GM20000 (cell line): ENCODE measurements around the gene PKP1.

ENCODE experiments used
- DNase-seq: peaks from one replicate; pipeline ENCODE4 v3.0.0; 2012; ENCODE audit warnings: low spot score
- TF ChIP-seq, protein P1 (sequence below): IDR thresholded peaks from 2 replicates; pipeline ENCODE4 v1.5.1; 2012; ENCODE audit warnings: mild to moderate bottlenecking, control low read depth; ENCODE audit errors: extremely low read depth, missing control alignments

The PKP1 gene

DNA sequence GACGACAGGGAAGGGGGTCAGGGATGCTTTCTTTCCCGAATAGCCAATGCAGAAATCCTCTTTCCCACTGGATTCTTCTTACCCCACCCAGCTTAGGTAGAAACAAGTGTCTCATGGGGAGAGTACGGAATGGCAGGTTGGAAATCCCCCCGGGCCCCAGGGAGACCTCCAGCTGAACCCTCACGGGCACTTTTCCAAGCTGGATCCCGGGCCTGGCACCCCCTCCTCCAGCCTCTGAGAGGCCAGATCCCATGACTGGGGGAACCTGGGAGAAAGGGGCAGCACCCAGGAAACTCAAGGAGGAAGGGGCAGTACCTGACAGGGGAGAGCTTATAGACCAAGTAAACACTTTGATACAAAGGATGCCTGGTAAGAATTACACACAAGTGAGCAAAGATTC lies 1.3 kb downstream of the PKP1 start:
- TF ChIP-seq, protein P1, sequence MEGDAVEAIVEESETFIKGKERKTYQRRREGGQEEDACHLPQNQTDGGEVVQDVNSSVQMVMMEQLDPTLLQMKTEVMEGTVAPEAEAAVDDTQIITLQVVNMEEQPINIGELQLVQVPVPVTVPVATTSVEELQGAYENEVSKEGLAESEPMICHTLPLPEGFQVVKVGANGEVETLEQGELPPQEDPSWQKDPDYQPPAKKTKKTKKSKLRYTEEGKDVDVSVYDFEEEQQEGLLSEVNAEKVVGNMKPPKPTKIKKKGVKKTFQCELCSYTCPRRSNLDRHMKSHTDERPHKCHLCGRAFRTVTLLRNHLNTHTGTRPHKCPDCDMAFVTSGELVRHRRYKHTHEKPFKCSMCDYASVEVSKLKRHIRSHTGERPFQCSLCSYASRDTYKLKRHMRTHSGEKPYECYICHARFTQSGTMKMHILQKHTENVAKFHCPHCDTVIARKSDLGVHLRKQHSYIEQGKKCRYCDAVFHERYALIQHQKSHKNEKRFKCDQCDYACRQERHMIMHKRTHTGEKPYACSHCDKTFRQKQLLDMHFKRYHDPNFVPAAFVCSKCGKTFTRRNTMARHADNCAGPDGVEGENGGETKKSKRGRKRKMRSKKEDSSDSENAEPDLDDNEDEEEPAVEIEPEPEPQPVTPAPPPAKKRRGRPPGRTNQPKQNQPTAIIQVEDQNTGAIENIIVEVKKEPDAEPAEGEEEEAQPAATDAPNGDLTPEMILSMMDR, result no peak
- no peak for DNase-seq

DNA sequence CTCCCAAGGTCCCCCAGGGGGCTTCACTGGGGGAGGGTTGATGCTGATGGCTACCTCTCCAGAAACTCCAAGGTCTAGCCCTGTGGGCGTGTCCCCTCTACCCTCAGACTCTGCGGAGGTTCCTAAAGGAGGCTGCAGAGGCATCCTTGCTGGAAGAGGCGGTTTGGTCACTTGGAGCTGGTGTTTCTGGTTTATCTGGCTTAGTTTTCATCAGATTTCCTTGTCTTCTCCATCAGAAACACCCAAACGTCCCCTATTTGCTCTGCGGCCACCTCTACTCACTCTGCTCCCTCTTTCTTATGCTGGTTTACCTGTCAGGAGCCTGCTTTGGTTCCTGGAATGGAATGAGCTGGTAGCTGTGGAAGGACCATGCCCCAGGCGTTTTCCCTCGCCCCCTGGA lies 2.5 kb downstream of the PKP1 start:
- no peak for DNase-seq
- TF ChIP-seq, protein P1, result no peak

DNA sequence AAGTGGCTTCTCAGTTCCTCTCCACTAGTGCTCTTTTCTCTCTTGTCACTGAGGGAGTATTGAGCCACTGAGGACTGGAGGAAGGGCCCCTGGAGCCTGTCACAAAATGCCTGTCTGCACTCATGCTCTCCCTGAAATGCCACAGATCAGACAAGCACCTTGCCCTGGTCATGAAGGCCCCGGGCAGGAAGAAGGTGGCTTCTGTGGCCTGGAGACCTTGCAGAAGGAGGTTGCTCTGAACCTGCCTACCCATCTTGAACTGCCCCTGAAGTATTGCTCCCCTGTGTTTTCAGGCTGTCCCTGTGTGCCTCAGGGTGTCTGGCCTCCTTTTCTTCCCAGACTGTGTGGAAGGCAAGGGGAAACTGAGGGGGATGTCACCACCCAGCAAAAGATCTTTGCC lies 3.1 kb downstream of the PKP1 start:
- DNase-seq, result no peak
- TF ChIP-seq, protein P1, result no peak

DNA sequence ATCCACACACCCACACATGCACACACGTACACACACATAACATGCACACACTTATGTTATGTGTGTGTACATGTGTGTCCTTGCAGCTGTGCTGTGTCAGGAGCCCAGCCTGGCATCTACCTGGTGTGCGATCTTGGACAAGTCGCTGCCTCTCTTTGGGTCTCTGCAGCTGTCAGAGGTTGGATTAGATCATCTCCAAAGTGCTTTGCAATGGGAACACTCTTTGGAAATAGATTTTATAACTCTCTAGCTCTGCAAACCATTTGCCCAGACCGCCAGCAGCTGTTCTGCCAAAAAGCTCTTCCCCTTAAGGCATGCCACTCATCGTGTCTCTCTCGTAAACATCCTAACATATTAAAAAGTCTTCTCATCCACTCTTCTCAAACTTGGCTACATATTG lies 4.7 kb downstream of the PKP1 start:
- TF ChIP-seq, protein P1, result no peak
- DNase-seq, result no peak

DNA sequence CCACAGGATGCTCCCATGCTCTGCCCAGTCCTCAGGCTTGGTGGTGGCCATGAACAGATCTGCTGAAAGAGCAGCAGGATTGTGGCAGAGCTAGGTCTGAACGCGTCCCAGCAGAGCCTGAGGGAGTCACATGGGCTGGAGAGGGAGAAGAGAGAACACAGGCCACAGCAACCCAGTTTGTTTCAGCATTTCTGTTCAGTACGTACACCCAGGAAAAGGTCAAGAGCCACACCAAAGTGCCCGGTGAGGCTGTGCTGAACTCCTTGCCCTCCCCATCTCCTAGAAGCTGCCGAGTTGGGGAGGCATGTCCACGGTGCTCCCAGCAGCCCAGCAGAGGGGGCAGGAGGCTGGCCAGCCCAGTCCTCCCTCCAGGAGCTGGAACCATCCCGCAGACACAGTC lies 5.5 kb downstream of the PKP1 start:
- no peak for DNase-seq
- TF ChIP-seq, protein P1, result no peak

DNA sequence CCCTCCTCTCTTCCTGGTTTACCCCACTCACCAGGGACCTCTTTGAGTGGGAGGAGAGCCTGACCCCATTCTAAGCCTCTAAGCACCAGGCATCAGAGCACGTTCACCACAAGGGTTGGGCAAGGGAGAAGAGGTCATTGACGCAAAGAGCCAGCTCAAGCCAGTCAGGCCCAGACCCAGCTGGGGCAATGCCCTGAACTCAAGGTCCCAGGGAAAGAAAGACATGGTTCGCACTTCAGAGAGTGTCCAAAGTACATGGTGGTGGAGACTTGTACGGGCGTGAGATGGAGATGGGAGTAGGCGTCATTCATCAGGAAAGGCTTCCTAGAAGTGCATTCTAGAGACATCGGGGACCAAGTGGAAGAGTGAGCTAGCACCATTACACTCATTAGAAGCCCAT lies 7.2 kb downstream of the PKP1 start:
- TF ChIP-seq, protein P1, result no peak

DNA sequence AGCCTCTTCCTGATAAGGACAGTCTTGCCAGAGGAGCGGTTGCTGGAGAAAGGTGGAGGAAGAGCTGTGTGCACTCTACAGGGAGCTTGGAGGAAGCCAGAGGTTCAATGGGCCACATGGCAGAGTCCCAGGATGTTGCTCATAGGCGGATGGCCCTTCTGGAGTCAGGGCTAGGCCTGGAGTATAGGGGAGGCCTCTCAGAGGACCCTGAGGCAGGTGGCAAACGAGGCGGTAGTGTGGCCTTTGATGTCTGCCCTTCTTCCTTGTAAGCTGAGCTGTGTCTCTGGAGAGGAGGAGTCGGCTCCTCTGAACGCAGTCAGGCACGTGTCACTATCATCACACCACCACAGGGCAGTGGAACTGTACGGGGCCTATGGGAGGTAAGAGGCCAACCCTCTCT lies 8.6 kb downstream of the PKP1 start:
- DNase-seq, result no peak
- TF ChIP-seq, protein P1, result no peak

More for the DNA sequence above, 7.2 kb downstream of the PKP1 start:
- no peak for DNase-seq
